GM20000 (cell line): Measurements from ENCODE around the gene AOAH.
A peak's percentile ranks its signal among the peaks of the same experiment; 100 is the strongest.
"Not testable (repeated sequence)": the region's sequence is repeated elsewhere in the genome, so short reads cannot be mapped to it uniquely, and the experiment has no call there.

ENCODE experiments used
- DNase-seq: peaks from one replicate; pipeline ENCODE4 v3.0.0; 2012; ENCODE audit warnings: low spot score
- CTCF ChIP-seq: IDR thresholded peaks from 2 replicates; pipeline ENCODE4 v1.5.1; 2012; ENCODE audit warnings: mild to moderate bottlenecking, control low read depth; ENCODE audit errors: extremely low read depth, missing control alignments

Gene AOAH

DNA sequence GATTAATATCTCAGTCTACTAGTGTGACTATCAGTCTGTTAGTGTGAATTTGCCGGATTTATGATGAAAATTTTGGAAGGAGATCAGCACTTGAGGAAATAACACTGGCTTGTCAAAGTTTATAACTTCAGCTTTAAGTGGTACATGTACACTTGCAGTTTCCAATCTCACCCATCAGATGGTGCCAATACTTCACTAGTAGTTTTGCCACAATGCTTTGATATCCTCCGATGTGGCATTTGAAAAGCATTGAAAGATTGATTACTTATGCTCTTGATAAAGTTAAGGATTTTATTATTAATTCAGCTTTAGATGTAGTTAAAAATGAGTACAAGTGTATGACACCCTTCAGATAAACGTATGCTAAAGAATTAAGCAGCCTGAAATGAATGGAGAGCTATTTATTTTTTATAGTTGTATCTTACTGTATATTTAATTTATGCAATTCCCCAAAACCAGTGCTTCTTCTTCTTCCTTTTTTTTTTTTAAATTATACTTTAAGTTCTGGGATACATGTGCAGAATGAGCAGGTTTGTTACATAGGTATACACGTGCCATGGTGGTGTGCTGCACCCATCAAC lies 236.4 kb downstream of the AOAH start:
- peak; percentile 20 for DNase-seq

GRCh38 chr7:36486336-36486735 lies 238.0 kb downstream of the AOAH start:
- DNase-seq: no peak
- TF ChIP-seq CTCF: no peak

More for the DNA sequence above, 236.4 kb downstream of the AOAH start:
- TF ChIP-seq CTCF: peak; percentile 51

- TF ChIP-seq CTCF: no peak
- no peak for DNase-seq
These were observed 240.0 kb downstream of the AOAH start for GRCh38 chr7:36484265-36484664.

GRCh38 chr7:36483853-36484252 lies 240.4 kb downstream of the AOAH start:
- not testable (repeated sequence) for DNase-seq

DNA sequence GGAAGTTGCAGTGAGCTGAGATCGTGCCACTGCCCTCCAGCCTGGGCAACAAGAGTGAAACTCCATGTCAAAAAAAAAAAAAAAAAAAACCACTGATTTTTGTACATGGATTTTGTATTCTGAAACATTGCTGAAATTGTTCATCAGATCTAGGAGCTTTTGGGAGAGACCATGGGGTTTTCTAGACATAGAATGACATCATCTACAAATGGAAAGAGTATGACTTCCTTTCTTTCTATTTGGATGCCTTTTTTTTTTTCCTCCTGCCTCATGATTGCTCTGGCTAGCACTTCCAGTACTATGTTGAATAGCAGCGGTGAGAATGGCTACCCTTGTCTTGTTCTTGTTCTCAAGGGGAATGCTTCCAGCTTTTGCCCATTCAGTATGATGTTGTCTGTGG lies 245.5 kb downstream of the AOAH start:
- DNase-seq: no peak
- no peak for TF ChIP-seq CTCF

DNA sequence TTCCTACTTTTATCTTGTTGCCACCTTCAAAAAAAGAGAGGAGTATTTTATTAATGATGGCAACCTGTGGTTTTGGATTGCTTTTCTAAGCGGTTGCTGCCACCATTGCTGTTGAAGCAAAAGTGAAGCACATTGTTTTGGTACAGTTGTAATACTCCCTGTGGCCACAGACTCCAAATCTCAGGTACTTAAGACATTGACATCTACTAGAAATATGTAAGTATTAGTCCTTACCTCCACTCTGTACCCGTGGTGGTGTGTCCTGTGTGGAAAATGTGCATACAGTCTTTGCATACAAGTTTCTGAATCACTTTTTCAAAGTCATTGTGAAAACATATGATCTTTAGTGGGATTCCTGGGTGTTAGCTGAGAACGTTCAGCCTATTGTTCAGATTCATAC lies 248.9 kb downstream of the AOAH start:
- DNase-seq: no peak

DNA sequence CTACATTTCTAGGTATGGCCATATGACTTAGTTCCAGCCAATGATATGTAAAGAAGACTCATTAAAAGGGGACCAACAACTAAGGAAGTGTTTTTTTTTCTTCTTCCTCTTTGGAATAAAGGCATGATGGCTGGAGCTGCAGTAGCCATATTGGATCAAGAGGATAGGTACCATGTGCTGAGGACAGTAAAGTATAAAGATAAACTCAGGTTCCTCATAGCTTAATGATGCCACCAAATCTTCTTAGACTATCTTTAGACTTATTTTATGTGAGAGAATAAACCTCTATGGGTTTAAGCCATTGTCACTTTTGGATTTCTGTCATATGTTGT lies 249.3 kb downstream of the AOAH start:
- no peak for DNase-seq
- TF ChIP-seq CTCF: no peak

More for the DNA sequence above, 248.9 kb downstream of the AOAH start:
- no peak for TF ChIP-seq CTCF

DNA sequence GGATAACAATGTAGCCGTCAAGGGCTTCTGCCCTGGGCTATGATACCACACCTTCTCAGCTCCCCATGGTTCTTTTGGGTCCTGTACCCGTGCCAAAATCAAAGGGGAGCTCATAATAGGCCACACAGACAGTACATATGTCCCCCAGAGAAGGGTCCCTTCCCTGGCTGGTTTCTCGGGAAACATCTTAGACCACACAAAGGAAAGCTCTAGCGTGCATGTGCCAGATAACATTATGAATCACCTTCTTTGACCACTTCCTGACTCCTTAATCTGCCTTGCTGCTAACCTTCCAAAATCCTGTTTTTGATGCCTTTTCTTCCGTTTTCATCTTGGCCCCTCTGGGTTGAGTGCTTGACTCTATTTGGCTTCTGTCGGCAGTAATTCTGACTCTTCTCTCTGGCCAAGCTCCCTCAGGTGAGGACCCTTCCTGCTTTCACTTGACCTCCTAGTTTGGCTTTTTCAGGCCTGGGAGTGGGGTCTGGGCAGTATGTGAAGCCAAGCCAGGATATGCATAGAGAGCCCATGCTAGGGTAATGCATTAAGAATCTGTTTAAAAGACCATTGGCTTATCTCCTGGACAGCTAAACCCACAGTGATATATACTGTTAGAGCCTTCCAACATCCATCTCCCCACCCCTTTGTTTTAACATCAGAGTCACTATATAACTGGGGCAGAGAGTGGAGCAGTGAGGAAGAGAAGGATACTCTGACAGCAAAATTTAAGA lies 249.8 kb downstream of the AOAH start:
- no peak for DNase-seq
- TF ChIP-seq CTCF: no peak
